ENCODE measurements around the gene SLC3A2.

GRCh38 chr11:62856333-62856895 is 24.3 kb upstream of the SLC3A2 start:
- TF ChIP-seq POLR2A (IDR thresholded peaks at IDR 0.05; ENCODE audit: extremely low read depth, insufficient read length) (no peak), CTCF (IDR thresholded peaks at IDR 0.05; ENCODE audit: low read depth, low read length) (no peak), MAX (IDR thresholded peaks at IDR 0.05; ENCODE audit: low read depth, low read length) (no peak)

Measured in NB4 (cell line).